Loucy (cell line): ENCODE results near the gene FBXO31.

Source experiments
- EZH2phosphoT487 ChIP-seq: fragments of 200-600 bp; IDR thresholded peaks from 2 replicates; pipeline ENCODE4 v1.6.1; 2018; ENCODE audit warnings: antibody characterized with exemption, mild to moderate bottlenecking, moderate library complexity, borderline replicate concordance
- TF ChIP-seq, protein P1 (sequence below): fragments of 200-600 bp; sonication (generic); conservative IDR thresholded peaks from 2 replicates; pipeline ENCODE4 v1.5.1; 2014; ENCODE audit warnings: mild to moderate bottlenecking, antibody characterized with exemption, low read length

GRCh38 chr16:87288753-87289362 lies 94.7 kb downstream of the FBXO31 start:
- TF ChIP-seq, protein P1, sequence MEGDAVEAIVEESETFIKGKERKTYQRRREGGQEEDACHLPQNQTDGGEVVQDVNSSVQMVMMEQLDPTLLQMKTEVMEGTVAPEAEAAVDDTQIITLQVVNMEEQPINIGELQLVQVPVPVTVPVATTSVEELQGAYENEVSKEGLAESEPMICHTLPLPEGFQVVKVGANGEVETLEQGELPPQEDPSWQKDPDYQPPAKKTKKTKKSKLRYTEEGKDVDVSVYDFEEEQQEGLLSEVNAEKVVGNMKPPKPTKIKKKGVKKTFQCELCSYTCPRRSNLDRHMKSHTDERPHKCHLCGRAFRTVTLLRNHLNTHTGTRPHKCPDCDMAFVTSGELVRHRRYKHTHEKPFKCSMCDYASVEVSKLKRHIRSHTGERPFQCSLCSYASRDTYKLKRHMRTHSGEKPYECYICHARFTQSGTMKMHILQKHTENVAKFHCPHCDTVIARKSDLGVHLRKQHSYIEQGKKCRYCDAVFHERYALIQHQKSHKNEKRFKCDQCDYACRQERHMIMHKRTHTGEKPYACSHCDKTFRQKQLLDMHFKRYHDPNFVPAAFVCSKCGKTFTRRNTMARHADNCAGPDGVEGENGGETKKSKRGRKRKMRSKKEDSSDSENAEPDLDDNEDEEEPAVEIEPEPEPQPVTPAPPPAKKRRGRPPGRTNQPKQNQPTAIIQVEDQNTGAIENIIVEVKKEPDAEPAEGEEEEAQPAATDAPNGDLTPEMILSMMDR = no peak
- TF ChIP-seq EZH2phosphoT487 = no peak
